ENCODE data around the gene CLIC1.
A peak's percentile ranks its signal among the peaks of the same experiment; 100 is the strongest.

Gene CLIC1

GRCh38 chr6:31777667-31778050, 41.3 kb upstream of the CLIC1 start:
- no peak overlapping the region for H3K4me3 ChIP-seq (ENCODE audit: low read depth, low read length)
- peaks cover 51% of the 10 kb centered on the region for H3K36me3 ChIP-seq (ENCODE audit: control insufficient read depth, insufficient read depth, low read length)
- H3K27me3 ChIP-seq (ENCODE audit: control insufficient read depth, insufficient read depth, low read length), result no peaks in the 10 kb centered on the region
- no peaks in the 10 kb centered on the region for H3K9me3 ChIP-seq (ENCODE audit: control insufficient read depth, insufficient read depth, low read length)
- H3K4me1 ChIP-seq (ENCODE audit: control insufficient read depth, insufficient read depth, low read length), result peaks cover 6% of the 10 kb centered on the region; the same call in 1 of the 2 replicates
- H3K9ac ChIP-seq (ENCODE audit: low read depth, low read length), result no peak overlapping the region
- peak overlapping the region; percentile 27 for H3K27ac ChIP-seq (ENCODE audit: low read depth, low read length)

GRCh38 chr6:31776989-31777666, 40.8 kb upstream of the CLIC1 start, which contains the start of gene VWA7:
Gene VWA7 (minus strand): TSS chr6:31777328. CDS start chr6:31776779, 549 bp downstream.
- H3K9me3 ChIP-seq (ENCODE audit: control insufficient read depth, insufficient read depth, low read length), result no peaks in the 10 kb centered on the region
- H3K4me3 ChIP-seq (ENCODE audit: low read depth, low read length), result no peak within 1 kb of the TSS
- peak within 1 kb of the TSS; percentile 27 for H3K27ac ChIP-seq (ENCODE audit: low read depth, low read length)
- H3K9ac ChIP-seq (ENCODE audit: low read depth, low read length), result no peak within 1 kb of the TSS; the same call in 1 of the 2 replicates
- peaks cover 46% of the 10 kb centered on the region for H3K36me3 ChIP-seq (ENCODE audit: control insufficient read depth, insufficient read depth, low read length)
- H3K27me3 ChIP-seq (ENCODE audit: control insufficient read depth, insufficient read depth, low read length), result no peaks in the 10 kb centered on the region
- peaks cover 6% of the 10 kb centered on the region; the same call in 1 of the 2 replicates for H3K4me1 ChIP-seq (ENCODE audit: control insufficient read depth, insufficient read depth, low read length)

- Histone ChIP-seq H3K27me3 (ENCODE audit: control insufficient read depth, insufficient read depth, low read length) (no peaks in the 10 kb centered on the region), H3K36me3 (ENCODE audit: control insufficient read depth, insufficient read depth, low read length) (peaks cover 40% of the 10 kb centered on the region), H3K27ac (ENCODE audit: low read depth, low read length) (peak overlapping the region; percentile 27), H3K4me1 (ENCODE audit: control insufficient read depth, insufficient read depth, low read length) (peaks cover 6% of the 10 kb centered on the region; the same call in 1 of the 2 replicates), H3K9ac (ENCODE audit: low read depth, low read length) (no peak overlapping the region; the same call in 1 of the 2 replicates), H3K9me3 (ENCODE audit: control insufficient read depth, insufficient read depth, low read length) (no peaks in the 10 kb centered on the region), H3K4me3 (ENCODE audit: low read depth, low read length) (no peak overlapping the region)
These were observed 40.2 kb upstream of the CLIC1 start for GRCh38 chr6:31776485-31776988.

- Histone ChIP-seq H3K9ac (ENCODE audit: low read depth, low read length) (no peak overlapping the region), H3K27me3 (ENCODE audit: control insufficient read depth, insufficient read depth, low read length) (no peaks in the 10 kb centered on the region), H3K27ac (ENCODE audit: low read depth, low read length) (no peak overlapping the region), H3K36me3 (ENCODE audit: control insufficient read depth, insufficient read depth, low read length) (peaks cover 33% of the 10 kb centered on the region), H3K9me3 (ENCODE audit: control insufficient read depth, insufficient read depth, low read length) (no peaks in the 10 kb centered on the region), H3K4me3 (ENCODE audit: low read depth, low read length) (no peak overlapping the region), H3K4me1 (ENCODE audit: control insufficient read depth, insufficient read depth, low read length) (peaks cover 6% of the 10 kb centered on the region; the same call in 1 of the 2 replicates)
These were observed 39.5 kb upstream of the CLIC1 start for GRCh38 chr6:31775633-31776484.

GRCh38 chr6:31775184-31775583, 38.9 kb upstream of the CLIC1 start:
- H3K27ac ChIP-seq (ENCODE audit: low read depth, low read length), result no peak overlapping the region
- no peak overlapping the region for H3K9ac ChIP-seq (ENCODE audit: low read depth, low read length)
- peaks cover 6% of the 10 kb centered on the region; the same call in 1 of the 2 replicates for H3K4me1 ChIP-seq (ENCODE audit: control insufficient read depth, insufficient read depth, low read length)

GRCh38 chr6:31771992-31772358, 35.6 kb upstream of the CLIC1 start:
- Histone ChIP-seq H3K9ac (ENCODE audit: low read depth, low read length) (no peak overlapping the region), H3K27ac (ENCODE audit: low read depth, low read length) (no peak overlapping the region), H3K4me1 (ENCODE audit: control insufficient read depth, insufficient read depth, low read length) (peaks cover 2% of the 10 kb centered on the region; the same call in 1 of the 2 replicates), H3K36me3 (ENCODE audit: control insufficient read depth, insufficient read depth, low read length) (no peaks in the 10 kb centered on the region), H3K4me3 (ENCODE audit: low read depth, low read length) (no peak overlapping the region), H3K27me3 (ENCODE audit: control insufficient read depth, insufficient read depth, low read length) (no peaks in the 10 kb centered on the region), H3K9me3 (ENCODE audit: control insufficient read depth, insufficient read depth, low read length) (no peaks in the 10 kb centered on the region)

More at GRCh38 chr6:31775184-31775583, 38.9 kb upstream of the CLIC1 start:
- H3K9me3 ChIP-seq (ENCODE audit: control insufficient read depth, insufficient read depth, low read length), result no peaks in the 10 kb centered on the region
- peaks cover 27% of the 10 kb centered on the region for H3K36me3 ChIP-seq (ENCODE audit: control insufficient read depth, insufficient read depth, low read length)
- H3K4me3 ChIP-seq (ENCODE audit: low read depth, low read length), result no peak overlapping the region
- no peaks in the 10 kb centered on the region for H3K27me3 ChIP-seq (ENCODE audit: control insufficient read depth, insufficient read depth, low read length)

GRCh38 chr6:31770860-31771259, 34.5 kb upstream of the CLIC1 start:
- no peak overlapping the region for H3K4me3 ChIP-seq (ENCODE audit: low read depth, low read length)
- H3K27me3 ChIP-seq (ENCODE audit: control insufficient read depth, insufficient read depth, low read length), result no peaks in the 10 kb centered on the region
- no peak overlapping the region for H3K9ac ChIP-seq (ENCODE audit: low read depth, low read length)
- no peaks in the 10 kb centered on the region for H3K4me1 ChIP-seq (ENCODE audit: control insufficient read depth, insufficient read depth, low read length)
- no peak overlapping the region for H3K27ac ChIP-seq (ENCODE audit: low read depth, low read length)
- H3K36me3 ChIP-seq (ENCODE audit: control insufficient read depth, insufficient read depth, low read length), result no peaks in the 10 kb centered on the region
- H3K9me3 ChIP-seq (ENCODE audit: control insufficient read depth, insufficient read depth, low read length), result no peaks in the 10 kb centered on the region

GRCh38 chr6:31769684-31770371, 33.5 kb upstream of the CLIC1 start:
- H3K9ac ChIP-seq (ENCODE audit: low read depth, low read length), result no peak overlapping the region
- no peaks in the 10 kb centered on the region for H3K4me1 ChIP-seq (ENCODE audit: control insufficient read depth, insufficient read depth, low read length)
- no peak overlapping the region for H3K27ac ChIP-seq (ENCODE audit: low read depth, low read length)
- H3K4me3 ChIP-seq (ENCODE audit: low read depth, low read length), result no peak overlapping the region
- H3K9me3 ChIP-seq (ENCODE audit: control insufficient read depth, insufficient read depth, low read length), result no peaks in the 10 kb centered on the region
- H3K27me3 ChIP-seq (ENCODE audit: control insufficient read depth, insufficient read depth, low read length), result no peaks in the 10 kb centered on the region
- H3K36me3 ChIP-seq (ENCODE audit: control insufficient read depth, insufficient read depth, low read length), result no peaks in the 10 kb centered on the region

- H3K27me3 ChIP-seq (ENCODE audit: control insufficient read depth, insufficient read depth, low read length), result no peaks in the 10 kb centered on the region
- no peak overlapping the region for H3K9ac ChIP-seq (ENCODE audit: low read depth, low read length)
- H3K36me3 ChIP-seq (ENCODE audit: control insufficient read depth, insufficient read depth, low read length), result 0 out of 2 replicates have a peak, but pooled peaks cover 3% of the 10 kb centered on the region
- no peak overlapping the region for H3K4me3 ChIP-seq (ENCODE audit: low read depth, low read length)
- no peak overlapping the region for H3K27ac ChIP-seq (ENCODE audit: low read depth, low read length)
- no peaks in the 10 kb centered on the region for H3K9me3 ChIP-seq (ENCODE audit: control insufficient read depth, insufficient read depth, low read length)
- H3K4me1 ChIP-seq (ENCODE audit: control insufficient read depth, insufficient read depth, low read length), result no peaks in the 10 kb centered on the region
These were observed 32.3 kb upstream of the CLIC1 start for GRCh38 chr6:31768363-31769257.

All from HUES48 (cell line).